SU-DHL-6 (cell line): ENCODE results near the gene ZNF362.
"Not testable (repeated sequence)": the region's sequence is repeated elsewhere in the genome, so short reads cannot be mapped to it uniquely, and the experiment has no call there.

Experiments used
- H2AFZ ChIP-seq: fragments of 200-600 bp; sonication (generic); 2 replicates; pipeline ENCODE4 v1.6.1; 2014; ENCODE audit warnings: low read depth, mild to moderate bottlenecking, moderate library complexity, mixed read lengths, antibody characterized with exemption, low read length; ENCODE audit not compliant: severe bottlenecking
- H3F3A ChIP-seq: fragments of 200-600 bp; shearing (Covaris generic); 2 replicates; pipeline ENCODE4 v1.6.0; 2016; ENCODE audit warnings: antibody characterized with exemption, mild to moderate bottlenecking; ENCODE audit not compliant: insufficient read depth
- H3K27ac ChIP-seq: fragments of 200-600 bp; sonication (generic); 2 replicates; pipeline ENCODE4 v1.5.1; 2016; ENCODE audit warnings: low read depth, mild to moderate bottlenecking, low read length, moderate library complexity, mixed read lengths
- H3K27me3 ChIP-seq: fragments of 200-600 bp; sonication (generic), shearing (Covaris generic); 2 replicates; pipeline ENCODE4 v1.6.0; 2014; ENCODE audit warnings: mild to moderate bottlenecking, low read length
- H3K36me3 ChIP-seq: fragments of 200-600 bp; sonication (generic); 2 replicates; pipeline ENCODE4 v1.6.1; 2014; ENCODE audit warnings: mild to moderate bottlenecking, low read length, mixed read lengths
- H3K4me2 ChIP-seq: fragments of 300-600, 200-600 bp; shearing (Covaris generic), sonication (generic); 2 replicates; pipeline ENCODE4 v1.6.0; 2014; ENCODE audit warnings: low read length, low read depth, mild to moderate bottlenecking; ENCODE audit not compliant: poor library complexity, severe bottlenecking
- H3K4me3 ChIP-seq: fragments of 200-600 bp; sonication (generic); 2 replicates; pipeline ENCODE4 v1.5.1; 2014; ENCODE audit warnings: antibody characterized with exemption, low read length, mild to moderate bottlenecking, mixed read lengths; ENCODE audit not compliant: insufficient read depth, poor library complexity, severe bottlenecking
- H3K79me2 ChIP-seq: fragments of 200-600 bp; sonication (generic); 2 replicates; pipeline ENCODE4 v1.6.1; 2014; ENCODE audit warnings: mild to moderate bottlenecking, low read length, moderate library complexity; ENCODE audit not compliant: insufficient read depth
- H3K9ac ChIP-seq: fragments of 200-600 bp; sonication (generic); 2 replicates; pipeline ENCODE4 v1.7.0; 2014; ENCODE audit warnings: mild to moderate bottlenecking, low read length
- H3K9me2 ChIP-seq: fragments of 200-600 bp; sonication (generic); replicated peaks from 2 replicates; pipeline ENCODE4 v1.6.1; 2014; ENCODE audit warnings: low read length; ENCODE audit not compliant: insufficient read depth
- H3K9me3 ChIP-seq: fragments of 200-600 bp; sonication (generic); 2 replicates; pipeline ENCODE4 v1.6.1; 2014; ENCODE audit warnings: low read length, mixed read lengths; ENCODE audit not compliant: insufficient read depth
- H4K20me1 ChIP-seq: fragments of 200-600 bp; sonication (generic); 2 replicates; pipeline ENCODE4 v1.6.1; 2014; ENCODE audit warnings: low read depth, mild to moderate bottlenecking, antibody characterized with exemption, low read length, moderate library complexity, mixed read lengths
- EZH2phosphoT487 ChIP-seq: fragments of 200-600 bp; sonication (generic), shearing (Covaris generic); conservative IDR thresholded peaks from 2 replicates; pipeline ENCODE4 v1.6.1; 2018; ENCODE audit warnings: mild to moderate bottlenecking, antibody characterized with exemption, low read length, moderate library complexity, mixed read lengths
- TF ChIP-seq, protein P1 (sequence below): fragments of 200-600 bp; sonication (generic); IDR thresholded peaks from one replicate; pipeline ENCODE4 v1.5.1; 2017; ENCODE audit warnings: antibody characterized with exemption, mild to moderate bottlenecking, low read length, moderate library complexity; ENCODE audit not compliant: insufficient read depth, poor library complexity, severe bottlenecking

The ZNF362 gene

DNA sequence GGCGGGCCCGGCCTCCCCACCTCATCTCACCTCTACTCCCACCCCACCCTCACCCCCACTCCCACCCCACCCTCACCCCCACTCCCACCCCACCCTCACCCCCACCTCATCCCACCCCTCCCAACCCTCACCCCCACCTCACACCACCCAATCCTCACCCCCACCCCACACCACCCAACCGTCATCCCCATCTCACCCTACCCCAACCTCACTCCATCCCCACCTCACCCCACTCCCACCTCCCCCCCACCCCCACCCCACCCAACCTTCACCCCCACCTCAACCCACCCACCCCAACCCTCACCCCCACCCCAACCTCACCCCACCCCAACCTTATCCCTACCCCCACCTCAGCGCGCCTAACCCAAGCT, 51.2 kb downstream of the ZNF362 start:
- Histone ChIP-seq H3K4me3 (no peak overlapping the region), H3K9me2 (no peaks in the 10 kb centered on the region), H3K36me3 (no peaks in the 10 kb centered on the region), H3K9ac (no peak overlapping the region), H3K9me3 (no peaks in the 10 kb centered on the region), H3K79me2 (no peaks in the 10 kb centered on the region), H3K27me3 (no peaks in the 10 kb centered on the region), H4K20me1 (no peaks in the 10 kb centered on the region), H3F3A (no peaks in the 10 kb centered on the region), H3K27ac (no peak overlapping the region), H2AFZ (no peak overlapping the region), H3K4me2 (no peak overlapping the region)
- TF ChIP-seq, protein P1, sequence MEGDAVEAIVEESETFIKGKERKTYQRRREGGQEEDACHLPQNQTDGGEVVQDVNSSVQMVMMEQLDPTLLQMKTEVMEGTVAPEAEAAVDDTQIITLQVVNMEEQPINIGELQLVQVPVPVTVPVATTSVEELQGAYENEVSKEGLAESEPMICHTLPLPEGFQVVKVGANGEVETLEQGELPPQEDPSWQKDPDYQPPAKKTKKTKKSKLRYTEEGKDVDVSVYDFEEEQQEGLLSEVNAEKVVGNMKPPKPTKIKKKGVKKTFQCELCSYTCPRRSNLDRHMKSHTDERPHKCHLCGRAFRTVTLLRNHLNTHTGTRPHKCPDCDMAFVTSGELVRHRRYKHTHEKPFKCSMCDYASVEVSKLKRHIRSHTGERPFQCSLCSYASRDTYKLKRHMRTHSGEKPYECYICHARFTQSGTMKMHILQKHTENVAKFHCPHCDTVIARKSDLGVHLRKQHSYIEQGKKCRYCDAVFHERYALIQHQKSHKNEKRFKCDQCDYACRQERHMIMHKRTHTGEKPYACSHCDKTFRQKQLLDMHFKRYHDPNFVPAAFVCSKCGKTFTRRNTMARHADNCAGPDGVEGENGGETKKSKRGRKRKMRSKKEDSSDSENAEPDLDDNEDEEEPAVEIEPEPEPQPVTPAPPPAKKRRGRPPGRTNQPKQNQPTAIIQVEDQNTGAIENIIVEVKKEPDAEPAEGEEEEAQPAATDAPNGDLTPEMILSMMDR, result no peak
- no peak for TF ChIP-seq EZH2phosphoT487

DNA sequence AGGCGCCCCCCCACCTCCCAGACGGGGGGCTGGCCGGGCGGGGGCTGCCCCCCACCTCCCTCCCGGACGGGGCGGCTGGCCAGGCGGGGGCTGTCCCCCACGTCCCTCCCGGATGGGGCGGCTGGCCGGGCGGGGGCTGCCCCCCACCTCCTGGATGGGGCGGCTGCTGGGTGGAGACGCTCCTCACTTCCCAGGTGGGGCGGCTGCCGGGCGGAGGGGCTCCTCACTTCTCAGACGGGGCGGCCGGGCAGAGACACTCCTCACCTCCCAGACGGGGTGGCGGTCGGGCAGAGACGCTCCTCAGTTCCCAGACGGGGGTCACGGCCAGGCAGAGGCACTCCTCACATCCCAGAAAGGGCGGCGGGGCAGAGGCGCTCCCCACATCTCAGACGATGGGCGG, 53.1 kb downstream of the ZNF362 start:
- H3K36me3 ChIP-seq, H3K27me3 ChIP-seq, H3F3A ChIP-seq, H3K9me3 ChIP-seq, H2AFZ ChIP-seq, H3K27ac ChIP-seq, H3K4me3 ChIP-seq, H3K9ac ChIP-seq, H3K9me2 ChIP-seq, H3K79me2 ChIP-seq, H3K4me2 ChIP-seq, H4K20me1 ChIP-seq: not testable (repeated sequence)

DNA sequence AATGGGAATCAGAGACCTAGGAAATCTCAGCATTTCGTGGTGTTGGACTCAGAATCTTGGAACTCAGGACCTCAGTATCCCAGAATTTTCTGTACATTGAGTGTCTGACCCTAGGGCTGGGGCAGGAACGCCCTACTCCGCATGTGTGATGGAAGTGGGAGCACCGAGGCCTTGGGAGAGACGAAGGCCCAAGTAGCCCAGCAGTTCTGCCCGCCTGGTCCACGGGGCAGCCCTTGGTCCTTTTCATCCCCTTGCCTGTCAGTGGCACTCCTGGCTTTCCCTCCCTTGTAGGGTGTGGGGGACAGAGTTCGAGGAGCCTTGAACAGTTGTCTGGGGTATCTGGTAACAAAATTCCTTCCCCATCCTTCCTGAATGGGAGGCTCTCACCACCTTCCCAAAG, 54.4 kb downstream of the ZNF362 start:
- Histone ChIP-seq H3K4me2 (no peak overlapping the region), H3K27me3 (no peaks in the 10 kb centered on the region)

DNA sequence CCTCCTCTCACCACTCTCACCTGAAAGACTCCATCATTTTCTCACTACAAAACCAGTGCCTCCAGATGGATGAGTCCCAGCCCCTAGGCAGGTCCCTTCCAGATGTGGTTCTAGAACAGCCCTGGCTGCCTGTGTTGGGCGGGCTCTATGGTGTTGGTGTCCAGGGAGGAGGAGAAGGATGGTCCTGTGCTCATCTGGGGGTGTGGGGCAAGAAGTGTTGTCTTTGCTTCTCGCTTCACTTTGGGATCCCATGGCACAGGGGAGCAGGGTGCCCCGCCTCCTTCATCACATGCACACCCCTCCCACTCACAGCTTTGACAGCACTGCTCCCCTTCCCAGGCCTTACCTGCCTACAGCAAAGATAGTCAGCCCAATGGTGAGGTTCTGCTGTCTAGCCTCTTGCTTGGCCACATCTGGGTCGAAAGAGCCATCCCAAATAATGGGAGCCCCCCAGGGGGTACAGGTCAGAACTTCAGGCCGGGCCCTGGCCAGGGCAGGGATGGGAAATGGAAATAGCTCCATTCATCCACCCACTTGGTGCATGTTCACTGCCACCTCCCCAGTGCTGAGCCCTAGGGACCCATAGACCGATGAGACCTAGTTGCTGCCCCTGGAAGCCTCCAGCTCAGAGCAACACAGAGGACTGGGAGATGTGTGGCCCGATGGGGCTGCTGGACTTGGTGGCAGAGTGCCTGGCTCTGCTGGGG, 55.6 kb downstream of the ZNF362 start:
- H3K9me3 ChIP-seq, result no peaks in the 10 kb centered on the region
- H3K4me3 ChIP-seq, result no peak overlapping the region
- no peaks in the 10 kb centered on the region for H3K36me3 ChIP-seq
- no peaks in the 10 kb centered on the region for H3F3A ChIP-seq
- no peaks in the 10 kb centered on the region for H3K27me3 ChIP-seq
- H3K79me2 ChIP-seq, result no peaks in the 10 kb centered on the region
- no peak overlapping the region for H2AFZ ChIP-seq
- no peak for TF ChIP-seq EZH2phosphoT487
- TF ChIP-seq, protein P1, result no peak
- H3K27ac ChIP-seq, result no peak overlapping the region
- no peak overlapping the region for H3K4me2 ChIP-seq
- no peaks in the 10 kb centered on the region for H4K20me1 ChIP-seq
- no peaks in the 10 kb centered on the region for H3K9me2 ChIP-seq
- no peak overlapping the region for H3K9ac ChIP-seq

More for the DNA sequence above, 54.4 kb downstream of the ZNF362 start:
- no peak overlapping the region for H3K27ac ChIP-seq
- no peak overlapping the region for H3K4me3 ChIP-seq
- no peaks in the 10 kb centered on the region for H3K9me2 ChIP-seq
- no peak overlapping the region for H2AFZ ChIP-seq
- H3K9ac ChIP-seq, result no peak overlapping the region
- TF ChIP-seq, protein P1, result no peak
- TF ChIP-seq EZH2phosphoT487, result no peak
- H3K36me3 ChIP-seq, result no peaks in the 10 kb centered on the region
- H3K9me3 ChIP-seq, result no peaks in the 10 kb centered on the region
- no peaks in the 10 kb centered on the region for H4K20me1 ChIP-seq
- H3F3A ChIP-seq, result no peaks in the 10 kb centered on the region
- no peaks in the 10 kb centered on the region for H3K79me2 ChIP-seq
